Kidney epithelial cell (primary cell): ENCODE data around the gene TBC1D2B. TPM values are rescaled to one million over a fixed set of nuclear protein-coding genes. Genes with fewer than 3 reads are reported as not detected.

Experiments
- DNase-seq: peaks from one replicate; pipeline ENCODE4 v3.0.0-alpha.2; 2010; ENCODE audit warnings: low read depth
- H3K27me3 ChIP-seq: 2 replicates; pipeline ENCODE4 v1.6.0; 2011; ENCODE audit warnings: low read length; ENCODE audit not compliant: control insufficient read depth, insufficient read depth
- H3K36me3 ChIP-seq: 2 replicates; pipeline ENCODE4 v1.5.1; 2011; ENCODE audit warnings: low read length; ENCODE audit not compliant: control insufficient read depth, insufficient read depth
- H3K4me3 ChIP-seq: 2 replicates; pipeline ENCODE4 v1.5.1; 2011; ENCODE audit warnings: low read depth, mild to moderate bottlenecking, control low read depth, low read length
- CTCF ChIP-seq: IDR thresholded peaks from 2 replicates; pipeline ENCODE4 v1.5.1; 2011; ENCODE audit warnings: mild to moderate bottlenecking, moderate library complexity, low read length, control low read depth, inconsistent platforms; ENCODE audit not compliant: insufficient read depth, poor library complexity, severe bottlenecking
- total RNA-seq: library from RNA; depleted of rRNA; stranded (reverse); fragments of >200 nt; gene quantifications from 2 replicates; pipeline ENCODE4 v1.2.3, GENCODE V29; 2015

TBC1D2B gene
- total RNA-seq, 1 donor from 2014 or later: 29.0 TPM

GRCh38 chr15:78023865-78024518, 53.5 kb downstream of the TBC1D2B start:
- Histone ChIP-seq H3K4me3 (no peak overlapping the region), H3K27me3 (no peaks in the 10 kb centered on the region), H3K36me3 (peaks cover 2% of the 10 kb centered on the region)
- DNase-seq: no peak
- no peak for TF ChIP-seq CTCF

GRCh38 chr15:78023081-78023665, 54.3 kb downstream of the TBC1D2B start:
- peaks cover 2% of the 10 kb centered on the region for H3K36me3 ChIP-seq

GRCh38 chr15:78021761-78022160, 55.8 kb downstream of the TBC1D2B start:
- no peak overlapping the region for H3K4me3 ChIP-seq
- DNase-seq: no peak
- H3K27me3 ChIP-seq: no peaks in the 10 kb centered on the region
- no peak for TF ChIP-seq CTCF
- H3K36me3 ChIP-seq: peaks cover 2% of the 10 kb centered on the region

More at GRCh38 chr15:78023081-78023665, 54.3 kb downstream of the TBC1D2B start:
- DNase-seq: no peak
- no peak overlapping the region for H3K4me3 ChIP-seq
- no peak for TF ChIP-seq CTCF
- no peaks in the 10 kb centered on the region for H3K27me3 ChIP-seq

GRCh38 chr15:78020007-78020406, 57.5 kb downstream of the TBC1D2B start:
- H3K36me3 ChIP-seq: peaks cover 4% of the 10 kb centered on the region
- no peak overlapping the region for H3K4me3 ChIP-seq
- no peak for DNase-seq
- no peaks in the 10 kb centered on the region for H3K27me3 ChIP-seq
- no peak for TF ChIP-seq CTCF

GRCh38 chr15:78018946-78019644, 58.4 kb downstream of the TBC1D2B start:
- Histone ChIP-seq H3K36me3 (peaks cover 4% of the 10 kb centered on the region), H3K4me3 (no peak overlapping the region), H3K27me3 (no peaks in the 10 kb centered on the region)
- TF ChIP-seq CTCF: no peak
- no peak for DNase-seq
